ENCODE measurements around the gene PACSIN2.

GRCh38 chr22:42891696-42892095, 123.3 kb downstream of the PACSIN2 start:
- no peak for TF ChIP-seq EZH2 (IDR thresholded peaks at IDR 0.05; ENCODE audit: insufficient read depth, poor library complexity, severe bottlenecking)
- TF ChIP-seq EZH2phosphoT487 (IDR thresholded peaks at IDR 0.05; ENCODE audit: insufficient read depth, low read depth): no peak

All from GM23248 (cell line).